ENCODE results near the gene CHI3L1. TPM values are rescaled to one million over a fixed set of nuclear protein-coding genes. Genes with fewer than 3 reads are reported as not detected.

The CHI3L1 gene
- total RNA-seq, 4 donors from 2014 or later: 1.3 to 2.1 (median 1.7) TPM; not detected in 1

GRCh38 chr1:203159844-203160243 lies 26.7 kb downstream of the CHI3L1 start:
- intact Hi-C loops (cut with DNase I): no loop called here

GRCh38 chr1:203158960-203159665 lies 27.4 kb downstream of the CHI3L1 start:
- WGBS: 77% methylated on average over 9 of the region's 9 CpGs
- no peak for DNase-seq (ENCODE audit: extremely low spot score)
- intact Hi-C loops (cut with DNase I): no loop called here

More at GRCh38 chr1:203159844-203160243, 26.7 kb downstream of the CHI3L1 start:
- H3K9me3 ChIP-seq: peaks cover 0 to 8% (median 0%) of the 10 kb centered on the region in 4 donors
- TF ChIP-seq EP300 (IDR thresholded peaks at IDR 0.05) (no peak), POLR2A (IDR thresholded peaks at IDR 0.05; ENCODE audit: low read depth) (no peak), CTCF (IDR thresholded peaks at IDR 0.05) (no peak)
- no peak for DNase-seq (ENCODE audit: extremely low spot score)
- peaks cover 0 to 13% (median 0%) of the 10 kb centered on the region in 4 donors for H3K27me3 ChIP-seq
- no peak overlapping the region for H3K27ac ChIP-seq (replicated peaks in 1 of 4)
- no peaks in the 10 kb centered on the region for H3K36me3 ChIP-seq
- H3K4me1 ChIP-seq: no peaks in the 10 kb centered on the region
- 82% methylated on average over 1 of the region's 1 CpG for WGBS
- no peak overlapping the region for H3K4me3 ChIP-seq

GRCh38 chr1:203158423-203158822 lies 28.1 kb downstream of the CHI3L1 start:
- WGBS: 90% methylated on average over 1 of the region's 1 CpG
- Histone ChIP-seq H3K27ac (replicated peaks in 1 of 4) (no peak overlapping the region), H3K9me3 (peaks cover 0 to 8% (median 0%) of the 10 kb centered on the region in 4 donors), H3K4me3 (no peak overlapping the region), H3K4me1 (peaks cover 0 to 4% (median 2%) of the 10 kb centered on the region in 4 donors), H3K27me3 (peaks cover 0 to 20% (median 0%) of the 10 kb centered on the region in 4 donors), H3K36me3 (no peaks in the 10 kb centered on the region)
- no peak for DNase-seq (ENCODE audit: extremely low spot score)
- no peak for TF ChIP-seq CTCF (IDR thresholded peaks at IDR 0.05)
- no peak for TF ChIP-seq EP300 (IDR thresholded peaks at IDR 0.05)
- no peak for TF ChIP-seq POLR2A (IDR thresholded peaks at IDR 0.05; ENCODE audit: low read depth)
- intact Hi-C loops (cut with DNase I): no loop called here

More at GRCh38 chr1:203158960-203159665, 27.4 kb downstream of the CHI3L1 start:
- H3K9me3 ChIP-seq: peaks cover 0 to 8% (median 0%) of the 10 kb centered on the region in 4 donors
- H3K36me3 ChIP-seq: no peaks in the 10 kb centered on the region
- no peak overlapping the region for H3K27ac ChIP-seq (replicated peaks in 1 of 4)
- peaks cover 0 to 18% (median 0%) of the 10 kb centered on the region in 4 donors for H3K27me3 ChIP-seq
- no peaks in the 10 kb centered on the region for H3K4me1 ChIP-seq
- no peak overlapping the region for H3K4me3 ChIP-seq
- no peak for TF ChIP-seq POLR2AphosphoS5 (IDR thresholded peaks at IDR 0.05)
- TF ChIP-seq CTCF (IDR thresholded peaks at IDR 0.05): no peak
- TF ChIP-seq EP300 (IDR thresholded peaks at IDR 0.05): no peak
- TF ChIP-seq POLR2A (IDR thresholded peaks at IDR 0.05; ENCODE audit: low read depth): no peak

GRCh38 chr1:203156280-203156679 lies 30.2 kb downstream of the CHI3L1 start:
- TF ChIP-seq POLR2AphosphoS5 (IDR thresholded peaks at IDR 0.05): no peak
- TF ChIP-seq EP300 (IDR thresholded peaks at IDR 0.05): no peak
- Histone ChIP-seq H3K9me3 (peaks cover 0 to 8% (median 0%) of the 10 kb centered on the region in 4 donors), H3K27me3 (peaks cover 0 to 8% (median 0%) of the 10 kb centered on the region in 4 donors), H3K27ac (replicated peaks in 1 of 4) (no peak overlapping the region), H3K4me3 (no peak overlapping the region), H3K4me1 (peaks cover 0 to 4% (median 2%) of the 10 kb centered on the region in 4 donors), H3K36me3 (no peaks in the 10 kb centered on the region)
- intact Hi-C loops (cut with DNase I): no loop called here
- no peak for DNase-seq (ENCODE audit: extremely low spot score)
- WGBS: 84% methylated on average over 1 of the region's 1 CpG

GRCh38 chr1:203153989-203154821 lies 32.3 kb downstream of the CHI3L1 start:
- Histone ChIP-seq H3K27me3 (peaks cover 0 to 15% (median 0%) of the 10 kb centered on the region in 4 donors), H3K36me3 (no peaks in the 10 kb centered on the region), H3K4me1 (peaks cover 0 to 4% (median 2%) of the 10 kb centered on the region in 4 donors), H3K9me3 (peaks cover 0 to 8% (median 0%) of the 10 kb centered on the region in 4 donors), H3K27ac (replicated peaks in 1 of 4) (no peak overlapping the region), H3K4me3 (no peak overlapping the region)
- intact Hi-C loops (cut with DNase I): no loop called here
- WGBS: 88% methylated on average over 12 of the region's 13 CpGs
- no peak for DNase-seq (ENCODE audit: extremely low spot score)
- TF ChIP-seq POLR2A (IDR thresholded peaks at IDR 0.05; ENCODE audit: low read depth): no peak
- TF ChIP-seq POLR2AphosphoS5 (IDR thresholded peaks at IDR 0.05): no peak
- TF ChIP-seq EP300 (IDR thresholded peaks at IDR 0.05): no peak
- no peak for TF ChIP-seq CTCF (IDR thresholded peaks at IDR 0.05)

Data from esophagus muscularis mucosa (tissue), 4 donors.